HG02884 (cell line): ENCODE measurements around the gene TFPI2.

Experiments
- ATAC-seq: cut with Tn5 transposase; IDR thresholded peaks from one replicate; pipeline ENCODE4 v1.9.1; 2021; ENCODE audit warnings: mild to moderate bottlenecking, moderate library complexity; ENCODE audit not compliant: unreplicated experiment

The TFPI2 gene

DNA sequence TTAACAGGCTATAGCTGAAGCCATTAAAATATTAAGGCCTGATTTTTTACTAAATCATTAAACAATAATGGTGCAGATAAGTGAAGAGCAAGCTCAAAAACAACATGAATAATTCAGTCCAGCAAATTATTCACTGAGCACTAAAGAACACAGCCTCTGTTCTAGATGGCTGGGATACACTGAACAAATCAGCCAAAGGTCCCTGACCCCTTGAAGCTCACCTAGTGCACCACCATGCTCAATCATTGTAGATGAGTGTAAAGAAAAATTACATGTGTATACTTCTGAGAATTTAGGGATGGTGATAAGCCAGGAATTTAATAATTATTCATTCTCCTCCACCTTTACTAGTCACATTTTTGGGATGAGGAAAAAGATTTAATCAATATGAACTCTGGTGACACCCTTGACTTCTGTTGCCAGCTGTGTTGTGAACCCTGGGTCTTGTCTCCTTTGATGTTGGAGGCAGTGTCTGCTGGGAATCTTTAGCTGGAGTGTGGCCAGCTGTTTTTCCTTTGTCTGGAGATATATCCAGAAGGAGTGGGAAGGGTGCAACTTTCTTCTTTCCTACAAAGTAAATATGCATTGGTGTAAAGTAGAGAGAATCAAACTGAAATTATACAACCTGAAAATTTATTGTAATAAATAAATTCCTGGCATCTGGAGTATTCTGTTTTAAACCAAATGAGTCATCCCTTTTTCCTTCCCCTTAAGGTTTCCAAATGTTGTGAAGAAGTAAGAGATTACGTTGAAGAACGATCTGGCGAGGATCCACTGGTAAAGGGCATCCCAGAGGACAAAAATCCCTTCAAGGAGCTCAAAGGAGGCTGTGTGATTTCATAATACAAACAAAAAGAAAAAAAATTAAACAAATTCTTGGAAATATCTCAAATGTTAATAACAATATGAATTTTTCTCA lies 19.8 kb upstream of the TFPI2 start:
- no peak for ATAC-seq

DNA sequence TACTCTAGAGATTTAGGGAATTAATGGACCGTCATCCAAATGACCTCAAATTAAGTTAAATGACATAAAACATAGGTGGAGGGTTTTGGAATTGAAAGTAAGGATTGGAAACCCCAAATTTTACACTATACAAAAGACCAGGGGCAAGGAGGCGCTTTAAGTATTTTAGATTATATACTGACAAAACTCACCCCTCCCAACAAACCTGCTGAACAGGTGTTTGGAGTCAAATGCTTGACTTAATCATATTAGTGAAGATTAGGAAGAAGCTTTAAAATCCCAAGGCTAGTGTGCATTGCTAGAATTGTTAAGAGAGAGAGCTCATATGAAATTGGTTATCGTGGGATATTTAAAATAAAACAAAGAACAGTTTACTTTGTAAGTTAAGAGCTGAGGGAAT lies 15.7 kb upstream of the TFPI2 start, which contains the start of gene GNGT1:
GNGT1 (plus strand) TSS at position 301 of the 400 bp plus-strand sequence. CDS start 180 bp downstream, outside the sequence.
- no peak for ATAC-seq

DNA sequence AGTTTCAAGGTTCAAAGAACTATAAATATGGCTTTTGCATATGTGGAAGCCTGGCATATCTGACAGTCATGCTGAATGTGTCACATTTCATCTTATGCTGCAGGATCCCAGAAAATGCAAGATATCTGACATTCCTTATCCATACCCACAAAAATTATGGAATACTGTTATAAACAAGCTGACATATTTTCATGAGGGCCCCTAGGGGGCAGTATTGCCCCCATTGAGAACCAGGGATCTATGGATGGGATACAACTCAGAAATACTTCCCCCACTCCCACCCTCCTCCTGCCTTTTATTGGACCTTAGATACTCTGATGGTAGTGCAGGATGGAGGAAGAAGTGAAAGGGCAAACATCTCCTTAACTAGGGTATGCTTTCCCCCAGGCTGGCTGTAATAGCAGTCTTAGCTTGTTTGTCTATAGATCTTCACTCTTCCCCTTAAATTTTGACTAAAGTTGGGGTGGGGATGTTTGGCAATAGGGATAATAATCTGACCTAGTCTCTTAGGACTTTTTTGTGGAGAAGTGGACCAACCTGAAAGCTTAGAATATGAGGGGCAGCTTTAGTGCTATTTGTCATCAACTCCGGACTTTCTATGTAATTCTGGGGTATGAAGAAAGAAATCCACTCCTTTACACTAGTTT lies 12.3 kb upstream of the TFPI2 start:
- no peak for ATAC-seq

DNA sequence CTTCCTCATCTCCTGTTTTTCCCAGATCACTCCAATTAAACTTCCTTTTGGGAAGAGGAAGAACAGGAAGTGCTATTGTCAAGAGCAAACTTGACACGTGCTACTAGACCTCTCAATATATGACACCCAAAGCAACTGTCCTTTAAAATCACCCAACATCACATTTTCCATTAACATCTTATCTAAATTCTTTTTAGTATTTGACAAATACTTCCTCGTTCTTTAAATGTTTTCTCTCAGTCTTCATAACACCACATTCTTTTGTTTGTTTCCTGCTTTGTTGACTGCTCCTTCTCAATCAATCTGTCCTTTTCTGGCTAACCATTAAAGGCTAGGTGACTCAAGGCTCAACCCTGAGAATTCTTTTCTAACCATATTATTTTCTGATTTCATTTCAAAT lies 7.1 kb upstream of the TFPI2 start:
- no peak for ATAC-seq

DNA sequence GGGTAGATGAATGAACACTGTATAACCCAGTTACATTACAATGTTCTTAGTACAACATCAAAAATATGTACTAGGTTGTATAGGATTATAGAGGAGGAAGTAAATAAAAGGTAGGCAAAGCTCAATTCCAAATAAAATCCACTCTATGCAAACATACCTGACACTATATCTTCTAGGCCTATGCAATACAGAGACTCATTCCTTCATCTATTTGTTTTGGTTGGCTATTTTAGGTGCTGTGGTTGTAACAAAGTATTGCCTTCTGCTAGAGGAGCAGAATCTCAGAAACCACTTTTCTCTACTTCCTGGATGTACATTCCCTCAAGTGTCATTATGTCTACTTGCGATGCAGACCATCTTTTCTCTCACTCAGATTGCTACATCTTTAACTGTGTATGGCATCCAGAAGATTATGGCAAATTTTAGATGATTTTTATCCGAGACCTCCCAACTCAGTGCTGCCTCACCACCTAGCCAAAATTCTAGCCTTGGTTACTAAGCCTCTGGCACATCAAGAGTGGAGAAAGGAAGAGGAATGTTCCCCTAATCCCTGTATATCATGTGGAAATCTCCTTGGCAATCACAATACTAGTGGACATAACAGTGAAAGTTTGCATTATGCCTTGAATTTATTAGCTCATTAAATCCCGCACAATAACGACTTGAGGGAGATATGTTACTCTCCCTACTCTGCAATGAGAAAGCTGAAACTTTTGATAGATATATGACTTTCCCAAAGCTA lies 5.5 kb upstream of the TFPI2 start:
- ATAC-seq, result no peak

DNA sequence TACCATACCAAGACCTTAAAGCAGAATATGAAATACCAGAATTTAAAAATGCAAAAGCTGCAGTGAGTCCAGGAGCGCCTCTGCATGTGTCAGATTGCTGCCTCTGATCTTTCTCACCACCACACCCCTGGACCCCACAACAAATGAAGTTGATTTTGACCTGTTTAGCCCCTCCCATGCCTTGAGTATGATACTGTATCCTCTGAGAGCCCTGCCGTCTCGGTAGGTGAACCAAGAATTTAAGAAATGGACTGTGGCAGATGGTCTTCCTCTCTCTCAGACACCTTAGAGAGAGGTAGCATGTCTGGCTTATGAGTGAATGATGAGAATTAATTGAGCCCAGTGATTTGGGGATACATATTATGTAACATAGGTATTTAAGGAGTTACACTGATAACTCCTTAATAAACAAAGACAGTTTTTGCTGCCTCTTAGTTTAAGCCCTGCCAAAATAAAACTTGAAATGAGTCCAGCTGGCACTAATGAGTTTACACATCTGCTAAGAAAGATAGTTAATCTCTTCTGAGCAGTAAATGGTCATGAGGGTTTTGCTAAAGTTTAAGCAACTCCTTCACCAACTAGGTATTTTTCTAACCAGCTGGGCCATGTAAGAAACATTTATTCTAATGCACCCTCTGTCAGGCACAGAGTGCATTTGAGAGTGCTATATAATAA lies 4.5 kb upstream of the TFPI2 start:
- no peak for ATAC-seq

DNA sequence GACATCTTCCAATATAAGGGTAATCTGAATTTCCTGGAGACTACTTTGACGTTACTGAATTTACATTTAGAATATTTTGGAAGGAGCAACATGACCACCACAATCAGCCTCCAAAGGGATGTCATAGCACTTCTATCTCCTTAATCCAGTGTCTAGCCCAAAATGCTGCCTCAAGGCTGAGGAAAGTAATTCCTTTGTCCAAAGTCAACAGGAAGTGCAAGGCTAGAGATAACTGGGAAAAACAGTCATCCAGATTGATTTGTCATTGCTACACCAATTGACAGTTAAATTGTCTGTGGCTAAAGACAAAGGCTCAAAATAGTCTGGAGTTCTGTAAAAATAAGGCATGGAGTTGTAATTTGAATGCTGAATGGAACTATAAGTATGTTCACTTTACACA lies 3.9 kb upstream of the TFPI2 start:
- ATAC-seq, result no peak

DNA sequence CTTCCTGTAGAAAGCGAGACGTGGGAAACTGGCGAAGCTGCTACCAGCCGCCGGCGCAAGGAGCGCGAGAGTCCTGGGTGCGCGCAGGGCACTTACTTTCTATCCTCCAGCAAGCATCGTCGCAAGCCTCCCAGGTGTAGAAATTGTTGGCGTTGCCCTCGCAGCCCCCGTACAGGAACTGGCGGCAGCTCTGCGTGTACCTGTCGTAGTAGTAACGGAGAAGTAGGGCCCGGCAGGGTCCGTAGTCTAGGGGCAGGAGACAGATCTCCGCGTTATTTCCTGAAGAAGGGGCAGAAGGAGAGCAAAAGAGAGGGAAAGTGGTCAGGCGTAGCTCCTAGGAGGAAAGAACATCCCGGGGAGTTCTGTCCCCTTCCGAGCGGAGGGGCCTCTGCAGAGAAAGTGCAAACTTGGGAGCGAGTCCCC lies 501 bp downstream of the TFPI2 start:
- ATAC-seq, result peak; percentile 59

DNA sequence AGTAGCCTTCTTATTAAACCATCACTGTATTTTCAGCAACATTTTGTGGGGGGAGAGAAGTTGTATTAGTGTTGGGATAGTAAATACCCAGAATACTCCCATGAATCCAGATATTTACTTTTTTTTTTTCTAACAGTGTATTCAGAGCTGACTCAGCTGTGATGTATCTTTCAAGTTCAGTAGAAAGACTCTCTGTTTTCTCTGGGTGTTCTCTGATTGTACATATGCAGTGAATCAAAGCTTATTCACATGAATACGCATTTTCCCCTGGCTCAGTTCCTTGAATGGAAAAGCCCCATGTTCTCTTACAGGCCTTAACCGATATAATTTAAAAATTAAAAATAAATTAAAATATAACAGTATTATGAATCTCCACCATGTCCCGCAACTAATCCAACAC lies 1.3 kb downstream of the TFPI2 start:
- ATAC-seq, result no peak

DNA sequence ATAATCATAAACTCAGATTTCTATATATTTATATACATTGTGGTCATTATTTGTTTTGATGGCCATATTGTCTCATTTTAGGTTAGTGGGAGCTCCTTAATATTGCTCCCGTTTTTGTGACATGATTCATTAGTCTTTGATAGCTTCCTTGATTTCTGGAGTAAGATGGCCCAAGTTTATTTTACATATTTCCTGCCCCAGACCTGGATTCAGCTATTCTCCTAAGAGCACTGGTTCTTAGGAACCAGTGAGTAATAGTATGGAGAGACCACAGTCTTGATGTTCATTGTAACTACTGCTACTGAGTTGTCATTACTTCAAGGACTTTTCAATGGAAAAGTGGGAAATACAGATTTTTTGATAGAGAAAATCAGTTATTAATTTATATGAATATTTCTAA lies 6.0 kb downstream of the TFPI2 start:
- ATAC-seq, result no peak

DNA sequence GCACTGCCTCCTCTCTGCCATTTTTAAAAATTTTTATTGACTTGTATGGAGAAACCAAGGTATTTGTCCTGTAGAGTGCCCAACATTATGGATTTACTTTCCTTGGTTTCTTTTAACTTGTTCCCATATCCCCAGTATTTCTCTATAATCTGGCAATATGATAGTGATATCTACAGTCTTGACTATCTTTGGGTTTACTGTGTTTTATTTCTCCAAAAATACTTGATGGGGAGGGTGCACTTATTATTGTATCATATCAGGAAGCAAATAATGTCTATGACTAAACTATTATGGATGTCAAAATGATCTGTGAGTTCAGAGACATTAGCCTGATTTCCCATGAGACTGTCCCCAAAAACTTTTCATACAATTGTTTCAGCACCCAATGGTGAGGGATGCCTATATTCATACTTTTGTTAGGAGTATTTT lies 6.6 kb downstream of the TFPI2 start:
- no peak for ATAC-seq

DNA sequence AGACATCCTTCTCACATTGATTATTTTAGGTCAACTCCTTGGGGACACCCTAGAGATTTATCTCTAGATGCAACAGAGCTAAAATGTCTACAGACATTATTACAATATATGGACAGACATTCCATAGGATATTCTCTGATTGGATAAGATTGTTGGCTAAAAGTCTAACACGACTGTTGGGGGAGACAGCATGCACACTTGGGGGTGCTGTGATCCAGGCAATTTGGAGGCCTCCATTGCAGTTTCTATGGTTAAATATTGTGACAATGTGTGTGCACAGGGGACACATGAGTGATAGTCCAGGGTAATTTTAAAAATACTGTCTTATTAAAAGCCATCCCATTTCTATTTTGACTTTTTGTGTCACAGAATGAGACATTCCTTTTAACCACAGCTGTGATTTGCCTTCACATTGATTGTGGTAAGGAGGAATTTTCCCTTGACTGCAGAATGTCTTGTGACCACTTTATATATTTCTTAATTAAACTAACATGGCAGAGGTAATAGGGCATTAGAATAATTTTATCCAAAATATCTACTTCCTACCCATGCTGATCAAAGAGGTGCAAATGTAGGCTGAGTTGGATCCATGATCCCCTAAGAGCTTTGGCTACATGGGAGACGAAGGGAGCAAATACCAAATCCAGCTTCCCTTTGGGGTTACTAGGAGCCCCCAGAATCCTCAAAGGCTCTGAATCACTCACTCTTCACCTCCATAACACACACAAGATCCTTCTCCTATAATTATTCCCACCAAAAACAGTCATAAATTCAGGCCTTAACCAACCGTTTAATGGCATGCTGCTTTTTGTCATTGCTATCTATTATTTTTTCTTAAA lies 7.3 kb downstream of the TFPI2 start:
- no peak for ATAC-seq

DNA sequence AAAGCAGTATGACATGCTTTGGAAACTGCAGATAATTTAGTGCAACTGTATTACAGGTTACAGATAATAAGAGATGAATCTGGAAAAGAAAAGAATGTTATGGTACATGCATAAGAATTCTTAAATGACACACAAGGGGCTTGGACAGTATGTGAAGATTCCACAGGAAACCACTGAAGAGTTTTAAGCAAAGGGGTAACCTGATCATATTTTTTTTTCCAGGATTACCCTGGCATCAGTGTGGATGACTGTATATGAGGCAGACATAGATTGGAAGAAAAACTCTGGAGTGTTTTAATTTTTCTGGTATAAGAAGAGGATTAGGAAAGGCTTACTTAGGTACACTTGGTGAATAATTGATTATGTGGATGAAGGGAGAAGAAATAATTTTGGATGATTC lies 8.1 kb downstream of the TFPI2 start:
- ATAC-seq, result no peak

DNA sequence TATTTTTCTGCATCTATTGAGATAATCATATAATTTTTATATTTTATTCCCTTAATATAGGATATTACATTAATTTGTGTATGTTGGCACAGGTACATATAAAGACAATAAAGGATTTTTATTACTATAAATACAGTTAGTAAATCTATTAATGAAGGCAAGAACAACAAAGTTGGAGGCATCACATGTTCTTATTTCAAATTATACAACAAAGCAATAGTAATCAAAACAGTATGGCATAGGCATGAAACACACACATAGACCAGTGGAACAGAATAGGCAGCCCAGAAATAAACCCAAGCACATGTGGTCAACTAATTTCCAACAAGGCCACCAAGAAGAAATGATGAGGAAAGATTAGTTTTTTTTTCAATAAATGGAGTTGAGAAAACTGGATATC lies 11.2 kb downstream of the TFPI2 start:
- ATAC-seq, result no peak

DNA sequence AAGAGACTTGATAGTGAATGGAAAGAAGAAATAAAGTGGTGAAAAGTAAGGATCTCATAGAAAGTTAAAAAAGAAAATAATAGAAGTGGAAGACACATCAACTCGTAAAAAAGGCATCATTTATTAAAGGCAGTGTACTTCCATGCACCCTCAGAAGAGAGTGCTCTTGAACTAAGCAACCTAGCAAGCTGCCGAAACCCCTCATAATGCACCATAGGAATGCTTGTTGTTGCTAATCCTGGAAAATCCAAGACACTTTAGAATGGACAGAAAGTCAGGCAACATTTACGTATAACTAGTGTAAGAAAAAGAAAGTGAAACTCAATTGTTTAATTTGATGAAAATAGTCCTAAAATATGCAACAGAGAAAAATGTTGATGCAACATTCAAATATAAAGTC lies 12.8 kb downstream of the TFPI2 start:
- no peak for ATAC-seq

DNA sequence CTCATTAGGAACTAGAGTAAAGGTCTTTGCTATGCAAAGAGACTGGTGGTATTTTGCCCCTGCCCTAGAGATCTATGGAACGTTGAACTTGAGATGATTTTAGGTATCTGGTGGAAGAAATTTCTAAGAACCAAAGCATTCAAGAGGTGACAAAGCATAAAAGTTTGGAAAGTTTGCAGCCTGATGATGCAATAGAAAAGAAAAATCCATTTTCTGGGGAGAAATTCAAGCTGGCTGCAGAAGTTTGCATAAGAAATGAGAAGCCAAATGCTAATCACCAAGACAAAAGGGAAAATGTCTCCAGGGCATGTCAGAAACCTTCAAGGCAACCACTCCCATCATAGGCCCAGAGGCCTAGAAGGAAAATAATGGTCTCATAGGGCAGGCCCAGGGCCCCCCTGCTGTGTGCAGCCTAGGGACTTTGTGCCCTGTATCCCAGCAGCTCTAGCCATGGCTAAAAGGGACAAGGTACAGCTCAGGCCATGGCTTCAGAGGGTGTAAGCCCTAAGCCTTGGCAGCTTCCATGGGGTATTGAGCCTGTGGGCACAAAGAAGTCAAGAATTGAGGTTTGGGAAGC lies 16.5 kb downstream of the TFPI2 start:
- ATAC-seq, result no peak

DNA sequence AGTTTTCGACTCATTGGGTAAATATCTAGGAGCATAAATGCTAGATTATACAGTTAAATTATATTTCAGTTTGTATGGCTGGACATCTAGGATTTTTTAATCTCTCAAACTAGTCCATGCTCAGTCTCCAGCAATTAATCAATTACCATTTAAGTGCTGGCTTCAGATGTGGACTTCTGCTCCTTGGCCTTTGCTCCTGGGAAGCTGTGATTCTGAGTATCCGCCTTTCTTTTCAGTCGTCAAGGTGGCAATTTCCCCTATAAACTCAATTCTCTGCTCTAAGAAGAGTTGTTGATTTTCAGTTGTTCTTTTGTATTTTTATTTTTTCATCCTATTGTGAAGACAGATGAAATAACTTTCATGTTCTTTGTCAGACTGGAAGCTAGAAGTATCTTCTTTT lies 23.7 kb downstream of the TFPI2 start:
- ATAC-seq, result no peak

DNA sequence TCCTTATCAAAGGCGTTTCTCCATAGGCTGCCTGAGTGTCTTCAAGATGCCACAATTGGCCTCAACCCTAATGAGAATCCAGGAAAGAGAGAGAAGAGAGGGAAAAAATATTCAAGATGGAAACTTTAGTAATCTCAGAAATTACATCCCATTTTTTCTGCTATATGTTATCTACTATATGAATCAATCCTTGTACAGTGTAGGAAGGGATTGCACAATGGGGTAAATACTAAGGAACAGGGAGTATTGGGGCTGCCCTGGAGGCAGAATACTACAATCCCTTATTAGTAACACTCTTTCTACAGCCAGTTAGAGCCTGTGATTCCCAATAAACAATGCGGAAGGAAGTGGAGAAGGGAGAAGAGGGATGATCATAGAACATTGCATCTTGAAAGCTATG lies 27.9 kb downstream of the TFPI2 start:
- no peak for ATAC-seq

DNA sequence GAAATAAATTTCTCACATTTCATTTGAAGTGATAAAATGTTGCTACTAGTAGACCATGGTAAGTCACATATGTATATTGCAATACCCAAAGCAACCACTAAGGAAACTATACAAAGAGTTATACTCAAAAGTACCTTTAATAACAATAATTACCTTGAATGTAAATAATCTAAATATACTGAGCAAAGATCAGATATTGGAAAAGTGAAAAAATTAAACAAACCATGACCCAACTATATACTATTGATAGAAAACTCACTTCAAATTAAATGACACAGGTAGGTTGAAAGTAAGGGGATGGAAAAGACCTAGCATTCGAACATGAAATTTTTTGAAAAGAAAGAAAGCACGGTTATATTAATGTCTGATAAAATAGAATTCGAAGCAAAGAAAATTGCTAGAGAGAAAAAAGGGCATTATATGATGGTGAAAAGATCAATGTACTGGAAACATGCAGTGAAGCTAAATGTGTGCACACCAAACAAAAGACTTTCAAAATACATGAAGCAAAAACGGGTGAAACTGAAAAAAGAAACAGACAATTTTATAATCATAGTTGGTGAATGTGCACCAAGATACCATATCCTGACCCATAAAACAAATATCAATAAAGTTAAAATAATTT lies 29.1 kb downstream of the TFPI2 start:
- no peak for ATAC-seq
